LoVo (cell line): Measurements from ENCODE around the gene PAPPA2.
"Not testable (repeated sequence)": the region's sequence is repeated elsewhere in the genome, so short reads cannot be mapped to it uniquely, and the experiment has no call there.

Experiments
- DNase-seq: peaks from one replicate; pipeline ENCODE4 v3.0.0-alpha.2; 2016; ENCODE audit warnings: low spot score

The PAPPA2 gene

DNA sequence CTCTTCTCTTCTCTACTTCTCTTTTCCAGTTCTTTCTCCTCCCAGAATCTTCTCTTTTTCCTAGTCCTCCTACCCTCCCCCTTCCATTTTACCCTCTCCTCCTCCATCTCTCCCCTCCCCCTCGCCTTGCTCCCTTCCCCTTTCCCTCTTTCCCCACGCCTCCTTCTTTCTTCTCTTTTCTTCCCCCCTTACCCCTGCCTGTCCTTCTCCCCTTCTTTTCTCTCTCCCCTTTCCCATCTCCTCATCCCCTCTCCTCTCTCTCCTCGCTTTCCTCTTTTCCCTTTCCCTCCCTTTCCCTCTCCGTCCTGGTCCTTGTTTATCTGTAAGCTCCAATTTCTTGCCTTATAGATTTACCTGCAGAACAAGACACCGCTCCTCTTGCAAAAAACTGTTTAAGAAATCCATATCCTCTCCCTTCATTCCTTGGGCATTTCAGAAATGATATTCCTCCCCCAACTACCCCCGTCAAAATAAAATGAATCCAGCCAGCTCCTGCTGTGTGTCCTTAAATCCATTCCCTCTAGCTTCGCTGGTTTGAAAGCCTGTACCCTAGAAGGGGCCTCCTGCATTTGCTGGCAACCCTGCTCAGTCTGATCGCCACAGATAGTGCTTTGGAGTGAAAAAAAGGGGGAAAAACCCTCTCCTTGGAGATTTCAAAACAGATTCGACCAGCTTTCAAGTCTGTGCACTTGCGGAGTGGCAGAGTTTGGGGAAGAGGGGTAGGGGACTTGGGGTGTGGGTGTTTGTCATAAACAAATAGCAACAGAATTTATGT lies 89.4 kb downstream of the PAPPA2 start:
- no peak for DNase-seq

DNA sequence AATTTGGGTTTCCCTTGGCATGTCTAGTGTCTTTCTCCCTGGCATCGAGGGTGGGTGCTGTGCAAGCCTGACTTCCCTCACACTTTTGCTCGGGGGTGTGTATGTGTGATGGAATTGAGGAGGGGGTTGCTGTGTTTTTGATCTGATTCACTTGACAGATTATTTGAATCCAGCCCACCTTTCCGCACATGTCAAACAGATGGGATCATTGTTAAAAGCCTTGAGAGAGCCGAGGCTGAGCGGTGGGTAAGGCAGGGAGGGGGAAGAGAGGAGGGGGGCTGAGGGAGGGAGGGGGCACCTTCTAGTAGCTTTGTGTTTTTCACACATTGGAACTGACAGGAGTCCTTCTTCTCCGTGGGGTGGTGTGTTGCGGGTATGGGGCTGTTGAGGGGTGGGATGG lies 90.0 kb downstream of the PAPPA2 start:
- no peak for DNase-seq

DNA sequence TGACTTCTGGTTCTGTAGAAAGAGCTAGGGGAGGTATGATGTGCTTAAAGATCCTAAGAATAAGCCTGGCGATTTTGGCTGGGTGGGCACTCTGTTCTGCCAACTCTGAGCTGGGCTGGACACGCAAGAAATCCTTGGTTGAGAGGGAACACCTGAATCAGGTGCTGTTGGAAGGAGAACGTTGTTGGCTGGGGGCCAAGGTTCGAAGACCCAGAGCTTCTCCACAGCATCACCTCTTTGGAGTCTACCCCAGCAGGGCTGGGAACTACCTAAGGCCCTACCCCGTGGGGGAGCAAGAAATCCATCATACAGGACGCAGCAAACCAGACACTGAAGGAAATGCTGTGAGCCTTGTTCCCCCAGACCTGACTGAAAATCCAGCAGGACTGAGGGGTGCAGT lies 93.3 kb downstream of the PAPPA2 start:
- no peak for DNase-seq

DNA sequence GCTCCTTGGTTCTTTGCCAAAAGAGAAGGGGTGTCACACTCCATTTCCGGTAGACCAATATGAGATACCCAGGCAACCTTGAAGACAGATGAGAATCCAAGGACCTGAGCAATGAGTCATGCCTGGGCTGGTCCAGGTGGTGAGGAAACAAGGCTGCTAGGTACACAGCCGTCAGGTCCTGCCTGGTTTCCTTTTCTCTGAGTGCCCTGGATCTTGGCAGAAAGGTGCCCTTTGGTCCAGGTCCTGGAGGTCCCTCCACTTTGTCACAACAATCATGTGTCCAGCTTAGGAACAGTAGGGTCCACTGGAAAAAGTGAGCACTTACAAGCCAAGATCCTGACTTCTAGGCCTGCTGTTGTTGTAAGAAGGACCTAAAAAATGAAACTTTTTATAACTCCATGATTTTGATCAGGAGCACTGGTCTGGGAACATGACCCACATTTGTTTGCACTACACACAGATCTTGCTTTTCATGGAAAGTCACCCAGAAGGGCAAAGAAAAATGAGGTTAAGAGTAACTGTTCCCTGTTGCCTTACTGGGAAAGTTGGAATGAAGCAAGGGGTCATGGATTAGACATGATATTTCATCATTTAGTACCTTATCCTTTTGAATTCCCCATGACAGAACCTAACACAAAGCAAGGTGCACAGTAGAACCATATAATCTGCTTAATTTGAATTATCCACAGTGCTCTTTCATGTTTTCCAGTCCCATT lies 94.7 kb downstream of the PAPPA2 start:
- DNase-seq, result no peak

DNA sequence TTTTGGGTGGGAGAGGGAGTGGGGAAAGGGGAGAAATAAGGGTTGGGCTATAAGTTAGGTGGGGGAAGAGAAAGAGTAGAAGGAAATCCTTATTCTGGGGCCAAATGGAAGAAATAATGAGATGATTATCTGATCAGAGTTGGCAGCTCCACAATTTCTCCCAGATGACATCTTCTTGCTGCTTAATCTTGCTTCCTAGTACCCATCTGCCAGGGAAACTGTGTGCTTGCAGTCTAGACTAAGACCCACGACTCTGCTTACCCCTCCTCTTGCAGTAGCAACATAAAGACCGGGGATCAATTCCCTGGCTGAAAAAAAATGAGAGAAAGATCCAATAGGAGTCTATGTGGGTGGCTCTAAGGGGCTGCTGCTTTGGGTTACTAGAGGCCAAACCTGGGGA lies 95.6 kb downstream of the PAPPA2 start:
- DNase-seq, result no peak

DNA sequence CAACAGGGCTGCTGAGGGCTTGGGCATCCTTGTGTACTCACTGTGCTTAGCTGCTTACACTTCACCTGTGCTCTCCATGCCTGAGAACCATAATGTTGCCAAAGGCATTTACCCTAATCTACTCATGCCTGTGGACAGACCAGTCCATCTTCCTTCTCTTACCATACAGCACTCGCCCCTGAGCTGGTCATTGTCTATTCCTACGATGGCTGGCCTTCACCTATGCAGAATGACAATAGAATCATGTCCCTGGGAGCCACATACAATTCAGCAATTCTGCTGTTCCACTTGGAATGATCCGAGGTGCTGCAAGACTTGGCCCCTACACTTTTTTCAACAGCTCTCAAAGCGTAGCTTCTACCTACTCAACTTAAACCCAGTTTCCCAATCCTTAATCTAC lies 96.5 kb downstream of the PAPPA2 start:
- DNase-seq, result no peak

DNA sequence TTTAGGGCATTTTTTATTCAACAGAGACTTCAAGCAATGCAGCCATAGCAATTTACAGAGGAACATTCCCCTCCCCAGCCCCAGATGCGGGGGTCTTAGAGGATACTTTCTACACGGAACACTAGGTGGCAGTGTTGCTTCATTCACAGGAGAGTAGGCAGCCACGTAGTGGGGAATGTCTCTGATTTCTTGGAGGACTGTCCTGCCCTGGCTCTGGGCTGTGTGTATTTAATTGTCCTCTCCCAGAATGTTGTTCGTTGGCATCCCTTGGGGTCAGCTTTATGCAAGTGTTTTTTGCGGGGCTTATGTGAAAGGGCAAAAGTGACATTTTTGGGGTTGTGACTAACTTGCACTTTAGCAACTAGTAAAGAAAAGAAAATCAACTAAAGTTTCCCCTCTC lies 96.9 kb downstream of the PAPPA2 start:
- peak; percentile 41 for DNase-seq

DNA sequence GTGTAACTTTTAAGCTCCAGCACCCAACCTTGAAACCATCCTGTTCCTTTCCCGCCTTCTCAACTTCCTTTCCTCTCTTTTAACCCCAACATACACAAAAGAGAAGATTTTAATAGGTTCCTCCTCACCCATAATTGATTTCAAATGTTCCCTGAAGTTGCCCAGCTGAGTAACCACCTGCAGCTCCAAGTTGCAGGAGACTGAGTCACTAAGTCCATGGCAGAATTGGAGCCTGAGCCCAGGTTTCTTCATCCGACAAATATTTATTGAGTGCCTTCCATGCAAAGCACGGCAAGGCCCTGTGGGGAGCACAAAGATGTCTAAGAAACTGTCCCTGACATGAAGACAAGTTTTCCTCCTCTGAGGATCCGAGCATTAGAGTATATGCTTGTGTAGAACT lies 97.7 kb downstream of the PAPPA2 start:
- no peak for DNase-seq

DNA sequence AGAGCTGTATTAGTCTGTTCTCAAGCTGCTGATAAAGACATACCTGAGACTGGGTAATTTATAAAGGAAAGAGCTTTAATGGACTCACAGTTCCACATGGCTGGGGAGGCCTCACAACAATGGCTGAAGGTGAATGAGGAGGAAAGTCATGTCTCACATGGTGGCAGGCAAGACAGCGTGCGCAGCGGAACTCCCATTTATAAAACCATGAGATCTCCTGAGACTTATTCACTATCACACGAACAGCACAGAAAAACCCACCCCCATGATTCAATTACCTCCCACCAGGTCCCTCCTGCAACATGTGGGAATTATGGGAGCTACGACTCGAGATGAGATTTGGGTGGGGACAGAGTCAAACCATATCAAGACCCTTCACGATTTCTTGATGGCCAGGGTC lies 98.8 kb downstream of the PAPPA2 start:
- DNase-seq, result not testable (repeated sequence)

DNA sequence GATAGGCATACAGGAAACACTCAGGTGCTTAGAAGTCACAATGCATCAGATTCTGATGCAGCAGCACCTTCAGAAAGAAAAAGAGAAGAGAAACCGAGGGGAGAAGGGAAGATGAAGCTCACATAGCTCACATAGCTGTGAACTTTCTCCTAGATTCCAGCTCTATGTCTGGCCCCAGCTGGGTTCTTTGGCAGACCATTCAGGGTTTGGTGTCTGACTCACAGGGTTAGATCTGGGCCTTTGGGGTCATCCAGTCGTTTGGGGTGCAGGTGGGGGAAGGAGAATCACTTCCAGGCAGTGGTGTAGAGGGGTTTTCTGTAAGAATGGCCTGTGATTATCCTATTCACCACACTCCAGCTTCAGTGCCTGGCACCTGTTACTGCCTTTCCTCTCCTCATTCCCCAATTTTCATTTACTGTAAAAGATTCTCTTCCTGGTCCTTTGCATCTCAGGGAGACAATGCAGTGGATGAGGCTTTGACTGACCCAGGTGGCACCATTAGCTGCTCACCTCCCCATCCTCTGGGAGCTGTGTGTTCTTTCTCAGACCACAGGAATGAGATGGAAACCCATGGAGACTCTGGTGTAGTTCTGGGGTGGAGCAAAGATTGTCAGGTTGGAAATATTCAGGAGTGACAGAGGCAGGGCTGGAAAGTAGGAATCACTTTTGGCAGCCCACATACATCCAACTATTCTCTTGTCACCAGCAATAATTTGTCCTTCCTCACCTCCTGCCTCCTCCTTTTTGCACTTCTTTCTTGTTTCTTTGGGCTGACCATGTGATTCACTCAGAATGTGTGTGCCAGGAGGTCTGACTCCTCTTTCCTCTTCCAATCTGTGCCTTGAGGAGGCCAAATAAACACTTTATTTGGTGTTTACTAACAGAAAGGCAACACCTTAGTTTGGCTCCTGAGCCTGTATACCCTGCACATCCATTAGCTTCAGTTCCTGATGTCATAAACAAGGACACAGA lies 103.3 kb downstream of the PAPPA2 start:
- no peak for DNase-seq

DNA sequence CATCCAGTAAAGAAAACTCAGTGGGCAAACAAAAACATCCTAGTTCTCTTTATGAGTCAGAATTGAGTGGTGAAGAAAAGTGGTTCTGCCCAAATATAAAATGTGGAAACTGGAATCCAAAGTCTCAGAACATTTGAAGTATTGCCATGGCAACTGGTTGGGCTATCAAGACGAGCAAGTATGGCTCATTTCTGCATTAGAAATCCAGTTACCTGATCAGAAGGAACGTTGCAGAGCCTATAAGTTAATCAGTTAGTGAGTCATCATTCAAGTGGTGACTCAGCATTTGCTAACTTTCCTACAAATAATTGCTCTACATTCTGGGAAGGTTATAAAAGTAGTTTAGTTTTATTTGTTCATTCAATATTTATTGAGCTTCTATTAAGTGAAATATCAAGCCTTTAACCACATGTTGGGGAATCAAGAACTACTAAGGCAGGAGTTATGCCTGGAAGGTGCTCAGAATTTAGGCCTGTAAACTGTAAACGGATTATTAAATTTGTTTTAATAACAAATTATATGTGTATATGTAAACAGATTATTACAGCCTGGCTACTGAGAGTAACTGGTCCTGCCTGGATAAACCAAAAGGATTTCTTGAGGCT lies 104.3 kb downstream of the PAPPA2 start:
- no peak for DNase-seq

DNA sequence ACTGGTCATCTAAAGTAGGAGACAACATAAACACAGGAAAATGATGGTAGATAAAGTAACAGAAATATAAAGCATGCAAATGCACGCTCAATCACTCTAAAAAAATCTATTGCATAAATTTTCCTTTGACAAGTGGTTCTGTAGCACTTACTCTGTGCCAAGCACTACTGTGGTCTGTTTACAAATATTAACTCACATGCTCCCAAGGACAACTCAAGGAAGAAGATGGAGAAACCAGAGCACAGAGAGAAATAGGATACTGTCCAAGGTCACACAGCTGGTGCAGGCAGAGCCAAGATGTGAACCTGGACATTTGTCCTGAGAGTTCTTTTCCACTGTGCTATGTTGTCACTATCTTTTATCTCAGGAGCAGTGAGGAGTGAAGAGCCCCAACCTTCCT lies 105.2 kb downstream of the PAPPA2 start:
- DNase-seq, result no peak

DNA sequence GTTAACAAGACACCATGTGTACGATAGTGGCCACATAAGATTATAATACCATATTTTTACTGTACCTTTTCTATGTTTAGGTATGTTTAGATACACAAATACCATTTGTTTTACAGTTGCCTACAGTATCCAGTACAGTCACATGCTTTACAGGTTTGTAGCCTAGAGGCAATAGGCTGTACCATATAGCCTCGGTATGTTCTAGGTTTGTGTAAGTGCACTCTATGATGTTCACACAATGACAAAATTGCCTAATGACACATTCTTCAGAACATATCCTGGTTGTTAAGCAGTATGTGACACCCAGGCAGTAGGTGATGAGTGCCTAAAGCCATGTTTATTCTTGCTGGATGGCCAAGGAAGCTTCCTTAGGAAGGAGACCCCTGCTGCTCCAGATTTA lies 111.8 kb downstream of the PAPPA2 start:
- no peak for DNase-seq

DNA sequence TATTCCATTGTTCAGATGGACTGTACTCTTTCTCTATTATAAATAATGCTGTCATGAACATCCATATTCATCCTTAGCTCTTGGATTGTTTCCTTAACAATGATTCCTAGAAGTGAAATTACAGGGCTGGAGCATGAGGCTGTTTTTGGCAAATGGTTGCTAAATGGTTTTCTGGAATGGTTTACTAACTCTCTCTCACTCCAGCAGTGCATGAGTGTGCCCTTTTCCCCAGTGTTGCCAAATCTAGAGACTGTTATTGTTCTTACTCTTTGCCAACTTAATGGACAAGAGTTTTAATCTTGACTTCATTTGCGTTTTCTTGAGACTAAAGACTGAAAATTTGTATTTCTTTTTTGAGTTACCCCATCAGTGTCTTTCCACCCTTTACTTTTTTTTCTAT lies 113.0 kb downstream of the PAPPA2 start:
- no peak for DNase-seq

DNA sequence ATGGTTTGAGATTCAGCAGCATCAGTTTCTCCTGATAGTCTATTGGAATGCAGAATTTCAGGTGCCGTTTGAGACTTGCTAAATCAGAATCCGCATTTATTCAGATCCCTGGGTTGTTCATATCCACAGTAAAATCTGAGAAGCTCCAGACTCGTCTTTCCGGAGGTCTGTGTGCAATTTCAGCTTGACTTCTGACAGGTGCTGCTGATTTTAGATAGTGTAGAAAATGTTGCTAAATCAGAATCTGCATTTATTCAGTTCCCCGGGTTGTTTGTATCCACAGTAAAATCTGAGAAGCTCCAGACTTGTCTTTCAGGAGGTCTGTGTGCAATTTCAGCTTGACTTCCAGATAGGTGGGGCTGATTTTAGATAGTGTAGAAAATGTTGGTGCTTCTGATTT lies 113.7 kb downstream of the PAPPA2 start:
- DNase-seq, result no peak

DNA sequence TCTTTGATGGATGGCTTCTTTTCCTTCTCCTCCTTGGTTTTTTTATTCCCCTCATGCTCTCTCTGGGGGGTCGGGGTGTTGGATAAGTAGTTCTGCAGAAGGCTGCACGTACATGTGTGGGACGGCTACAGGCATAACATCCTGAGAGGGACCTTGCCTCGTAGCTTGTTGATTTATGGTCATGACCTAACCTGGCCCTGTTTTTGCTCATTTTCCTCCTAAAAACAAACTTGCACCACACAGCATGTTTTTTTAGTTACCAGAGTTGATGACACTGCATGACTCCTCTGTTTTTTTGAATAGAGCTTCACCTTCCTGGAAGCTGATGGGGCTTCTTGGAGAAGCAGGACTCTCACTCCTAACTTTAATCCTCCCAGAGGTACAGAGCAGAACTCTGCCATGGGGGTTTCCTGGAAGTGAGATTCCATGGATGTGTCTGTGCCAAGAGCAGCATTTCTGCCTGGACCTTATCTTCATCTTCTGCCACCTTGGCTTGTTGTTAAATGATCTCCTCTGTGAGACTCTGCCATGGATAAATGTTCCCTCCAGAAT lies 114.7 kb downstream of the PAPPA2 start:
- no peak for DNase-seq

DNA sequence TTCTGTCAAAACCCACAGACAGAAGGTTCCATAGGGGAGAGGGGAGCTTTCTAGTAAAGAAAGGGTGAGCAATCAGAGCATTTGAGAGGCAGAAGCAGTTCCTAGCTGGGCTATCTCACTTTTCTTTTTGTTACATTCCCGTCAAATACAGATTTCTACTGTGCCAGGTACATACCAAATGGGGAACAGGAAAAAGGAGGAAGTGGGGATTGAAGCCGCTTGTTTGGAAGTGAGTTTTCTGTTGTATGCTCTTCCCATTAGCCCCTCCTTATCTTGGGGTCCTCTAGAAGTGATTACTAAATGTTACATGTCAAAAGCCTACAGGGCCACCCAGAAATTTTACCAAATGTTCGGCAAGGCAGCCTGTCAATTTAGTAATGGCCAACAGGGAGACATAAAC lies 116.1 kb downstream of the PAPPA2 start:
- DNase-seq, result no peak

DNA sequence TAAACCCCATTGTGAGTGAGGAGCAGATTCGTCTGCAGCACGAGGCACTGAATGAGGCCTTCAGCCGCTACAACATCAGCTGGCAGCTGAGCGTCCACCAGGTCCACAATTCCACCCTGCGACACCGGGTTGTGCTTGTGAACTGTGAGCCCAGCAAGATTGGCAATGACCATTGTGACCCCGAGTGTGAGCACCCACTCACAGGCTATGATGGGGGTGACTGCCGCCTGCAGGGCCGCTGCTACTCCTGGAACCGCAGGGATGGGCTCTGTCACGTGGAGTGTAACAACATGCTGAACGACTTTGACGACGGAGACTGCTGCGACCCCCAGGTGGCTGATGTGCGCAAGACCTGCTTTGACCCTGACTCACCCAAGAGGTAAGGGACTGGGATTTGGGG lies 132.2 kb downstream of the PAPPA2 start:
- DNase-seq, result no peak

DNA sequence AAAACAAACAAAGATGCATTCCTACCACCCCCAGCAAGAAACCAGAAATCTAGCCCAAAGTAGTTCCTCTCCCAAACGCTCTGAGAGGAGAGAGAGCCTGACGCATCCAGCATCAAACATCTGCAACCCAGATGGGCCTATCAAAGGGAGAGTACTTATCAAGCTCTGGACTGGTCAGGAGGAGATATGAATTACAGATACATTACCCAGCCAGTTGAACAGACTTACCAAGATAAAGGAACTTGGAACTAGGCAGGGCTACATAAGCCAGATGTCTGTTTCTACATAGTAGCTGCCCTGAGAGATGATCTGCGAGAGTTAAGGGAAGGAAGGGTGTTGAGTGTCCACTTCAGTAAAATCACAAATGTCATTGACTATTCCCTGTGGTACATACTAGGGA lies 138.4 kb downstream of the PAPPA2 start:
- no peak for DNase-seq

DNA sequence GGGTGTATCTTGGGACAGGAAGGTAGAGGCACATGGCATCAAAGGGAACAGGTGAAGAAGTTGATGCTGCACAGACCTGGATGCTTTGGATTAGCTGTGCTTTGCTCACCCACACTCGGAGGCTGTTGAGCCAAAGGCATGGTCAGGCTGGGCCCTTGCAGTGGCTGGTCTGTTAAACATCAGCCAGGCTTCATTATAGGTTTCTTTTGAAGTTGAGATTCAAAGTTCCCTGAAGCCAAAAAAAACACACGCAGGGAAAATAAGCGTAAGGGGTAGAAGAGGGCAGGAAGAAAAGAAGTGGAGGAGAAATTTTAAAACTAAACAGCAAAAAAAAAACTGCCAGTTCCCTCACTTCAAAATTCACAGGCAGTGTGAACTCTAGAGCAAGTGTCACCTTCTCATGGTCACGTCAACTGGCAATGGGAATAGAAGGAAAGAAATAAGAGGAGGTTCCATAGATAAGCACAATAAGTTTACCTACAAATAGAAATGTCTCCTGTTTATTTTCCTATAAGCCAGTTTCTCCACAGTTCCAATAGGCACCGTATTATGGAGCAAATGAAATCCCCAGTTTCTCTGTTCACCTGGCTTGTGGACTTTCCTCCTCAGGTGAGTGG lies 139.5 kb downstream of the PAPPA2 start:
- no peak for DNase-seq

DNA sequence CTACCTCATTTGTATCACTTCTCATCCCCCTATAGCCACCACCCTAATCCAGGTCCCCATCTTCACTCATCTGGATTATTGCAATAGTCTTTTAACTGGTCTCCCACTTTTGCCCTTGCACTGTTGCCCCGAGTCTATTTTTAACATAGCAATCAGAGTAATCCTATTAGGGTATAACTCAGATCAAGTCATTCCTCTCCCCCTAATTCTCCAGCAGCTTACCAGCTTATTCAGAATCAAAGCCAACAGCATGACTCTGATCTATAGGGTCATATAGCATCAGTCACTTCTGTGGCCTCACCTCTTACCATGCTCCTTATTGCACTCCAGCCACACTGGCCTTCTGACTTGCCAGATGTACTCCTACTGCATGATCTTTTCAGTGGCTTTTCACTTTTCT lies 140.7 kb downstream of the PAPPA2 start:
- no peak for DNase-seq

DNA sequence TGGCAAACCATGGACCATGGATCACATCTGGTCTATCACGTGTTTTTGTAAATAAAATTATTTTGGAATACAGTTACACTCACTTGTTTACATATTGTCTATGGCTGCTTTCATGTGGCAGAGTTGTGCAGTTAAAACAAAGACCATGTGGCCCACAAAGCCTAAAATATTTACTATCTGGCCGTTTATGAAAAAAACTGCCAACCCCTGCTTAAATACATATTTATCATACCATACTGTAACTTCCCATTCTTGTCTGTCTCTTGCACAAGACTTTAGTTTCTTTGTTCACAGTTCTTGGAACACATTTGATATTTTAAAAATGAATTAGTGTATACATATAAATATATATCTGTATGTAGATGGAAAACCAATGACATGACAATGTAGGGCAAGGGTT lies 141.5 kb downstream of the PAPPA2 start:
- DNase-seq, result no peak
